Activated CD8-positive, alpha-beta T cell treated with anti-CD3 and anti-CD28 coated beads, Interleukin-2, amount 10 ng/mL, durations not matched to agents 7 days and 5 days (primary cell): ENCODE measurements around the gene MTCH1. TPM values are rescaled to one million over a fixed set of nuclear protein-coding genes. Genes with fewer than 3 reads are reported as not detected.
"Not testable (repeated sequence)": the region's sequence is repeated elsewhere in the genome, so short reads cannot be mapped to it uniquely, and the experiment has no call there.

ENCODE experiments used
- ATAC-seq: fragments of 150-1000 bp; cut with Tn5 transposase; one replicate; pipeline ENCODE4 v1.10.0; 2021; ENCODE audit warnings: moderate library complexity
- CTCF ChIA-PET: fragments of 350-600 bp; sonication (Branson Sonifier 250); formaldehyde crosslinking; loops from one replicate; lab custom pipeline; 2021; ENCODE audit warnings: antibody characterized with exemption; lab: Charles Lee
- POLR2A ChIA-PET: fragments of 350-600 bp; sonication (Branson Sonifier 250); formaldehyde crosslinking; loops from one replicate; lab custom pipeline; 2021; ENCODE audit warnings: antibody characterized with exemption; lab: Charles Lee
- DNase-seq: peaks from one replicate; pipeline ENCODE4 v3.0.0-alpha.2; 2020
- H3K27ac Mint-ChIP-seq: one replicate; pipeline ENCODE4 v1.8.0; 2021; ENCODE audit warnings: mild to moderate bottlenecking, mixed read lengths
- H3K27me3 Mint-ChIP-seq: one replicate; pipeline ENCODE4 v1.8.0; 2021; ENCODE audit warnings: low read depth, mixed read lengths
- H3K36me3 Mint-ChIP-seq: one replicate; pipeline ENCODE4 v1.8.0; 2021; ENCODE audit warnings: low read depth, mixed read lengths
- H3K4me1 Mint-ChIP-seq: one replicate; pipeline ENCODE4 v1.8.0; 2021; ENCODE audit warnings: low read depth, mixed read lengths
- H3K4me3 Mint-ChIP-seq: one replicate; pipeline ENCODE4 v1.8.0; 2021; ENCODE audit warnings: mild to moderate bottlenecking, mixed read lengths
- H3K9me3 Mint-ChIP-seq: one replicate; pipeline ENCODE4 v1.8.0; 2022; ENCODE audit warnings: mixed read lengths; ENCODE audit not compliant: insufficient read depth
- total RNA-seq, 2 experiments: library from RNA; stranded (reverse); gene quantifications; one replicate each; pipeline ENCODE4 v1.2.3, GENCODE V29; 2021

Gene MTCH1
- total RNA-seq, 2 experiments from 2014 or later = 117 to 122 TPM

DNA sequence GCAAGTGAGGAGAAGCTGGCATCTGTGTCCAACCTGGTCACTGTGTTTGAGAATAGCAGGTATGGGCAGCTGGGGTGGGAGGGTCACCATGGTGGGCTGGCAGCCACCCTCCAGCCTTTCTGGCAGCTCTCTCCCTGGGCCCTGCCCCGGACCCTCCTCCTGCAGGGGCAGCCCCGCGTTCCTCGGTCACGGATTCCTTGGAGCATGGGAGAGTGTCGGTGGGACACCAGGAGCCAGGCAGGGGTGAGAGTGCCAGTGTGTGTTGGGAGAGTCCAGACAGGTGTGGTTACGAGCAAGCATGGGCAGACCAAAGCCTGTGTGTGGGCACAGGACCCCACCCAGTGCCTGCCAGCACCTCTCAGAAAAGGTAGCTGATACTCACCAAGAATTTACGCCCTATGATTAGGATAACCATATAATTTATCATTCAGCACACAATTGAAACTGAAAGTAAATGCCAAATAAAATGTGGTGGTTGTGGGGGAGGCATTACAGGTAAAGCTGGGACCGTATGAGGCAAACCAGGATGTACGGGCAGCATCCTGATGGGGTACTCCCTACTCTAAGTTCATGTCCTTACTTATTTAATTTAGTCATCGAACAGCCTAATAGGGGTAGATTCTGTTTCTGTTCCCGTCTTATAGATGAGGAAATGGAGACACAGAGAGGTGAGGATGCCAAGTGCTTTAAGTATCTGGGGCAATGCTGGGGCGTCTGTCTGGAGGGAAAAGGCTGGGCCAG lies 20.0 kb upstream of the MTCH1 start:
- Mint-ChIP-seq H3K9me3 (no peaks in the 10 kb centered on the region), H3K4me3 (peak overlapping the region; percentile 56), H3K36me3 (peaks cover 4% of the 10 kb centered on the region), H3K27ac (peak overlapping the region; percentile 71), H3K4me1 (peaks cover 32% of the 10 kb centered on the region), H3K27me3 (peaks cover 3% of the 10 kb centered on the region)
- ATAC-seq = peak; percentile 57
- ChIA-PET POLR2A (interaction anchor here (0.6 to 2.4 kb wide), 3 partner anchors 12 to 20 kb away, joined by 3 to 11 read pairs (median 3); partner anchors contain the start of gene MTCH1), CTCF (interaction anchor here (1.0 to 3.5 kb wide), 9 partner anchors 12 to 241 kb away, joined by 3 to 63 read pairs (median 5); partner anchors contain the start of genes C6orf89, MTCH1 and PPIL1)
- no peak for DNase-seq

DNA sequence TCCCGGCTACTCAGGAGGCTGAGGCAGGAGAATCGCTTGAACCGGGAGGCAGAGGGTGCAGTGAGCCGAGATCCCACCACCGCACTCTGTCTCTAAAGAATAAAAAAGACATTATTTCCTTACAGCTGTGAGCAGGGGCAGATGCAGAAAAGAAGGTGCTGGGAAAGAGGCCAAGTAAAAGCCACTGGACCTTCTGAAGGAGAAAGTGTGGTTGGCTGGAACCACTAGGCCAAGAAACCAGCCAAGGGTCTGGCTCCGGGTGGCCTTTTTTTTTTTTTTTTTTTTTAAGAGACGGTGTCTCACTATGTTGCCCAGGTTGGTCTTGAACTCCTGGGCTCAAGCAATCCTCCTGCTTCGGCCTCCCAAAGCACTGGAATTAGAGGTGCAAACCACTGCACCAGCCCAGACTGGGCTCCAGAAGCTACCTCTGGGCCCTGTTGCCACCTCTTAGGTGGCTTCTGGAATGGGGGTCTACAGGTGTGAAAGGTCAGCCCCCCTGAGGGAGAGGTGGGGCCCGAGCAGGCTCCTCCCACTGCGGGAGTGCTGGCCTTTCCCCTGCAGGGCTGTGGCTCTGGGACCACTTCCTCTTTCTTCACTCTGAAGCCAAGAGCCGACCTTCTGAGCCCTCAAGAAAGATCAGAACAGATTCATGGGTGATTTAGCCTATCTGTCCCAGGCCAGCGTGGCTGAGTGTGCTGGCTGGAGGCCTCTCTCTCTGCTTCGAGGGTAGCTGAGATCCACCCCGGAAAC lies 19.2 kb upstream of the MTCH1 start, which contains the start of gene FGD2:
FGD2 (plus strand) TSS at position 595 of the 750 bp plus-strand sequence. CDS start 163 bp downstream, outside the sequence.
- DNase-seq (no peak), ATAC-seq (peak; percentile 31)
- peak within 1 kb of the TSS; percentile 56 for H3K4me3 Mint-ChIP-seq
- peaks cover 3% of the 10 kb centered on the region for H3K27me3 Mint-ChIP-seq
- POLR2A ChIA-PET = interaction anchor here (0.6 to 2.4 kb wide), 3 partner anchors 12 to 20 kb away, joined by 3 to 11 read pairs (median 3); partner anchors contain the start of gene MTCH1
- H3K4me1 Mint-ChIP-seq = peaks cover 32% of the 10 kb centered on the region
- peaks cover 4% of the 10 kb centered on the region for H3K36me3 Mint-ChIP-seq
- H3K27ac Mint-ChIP-seq = peak within 1 kb of the TSS; percentile 71
- no peaks in the 10 kb centered on the region for H3K9me3 Mint-ChIP-seq
- CTCF ChIA-PET = interaction anchor here (1.7 to 3.5 kb wide), 5 partner anchors 13 to 240 kb away, joined by 5 to 63 read pairs (median 10); partner anchors contain the start of genes C6orf89 and PPIL1

DNA sequence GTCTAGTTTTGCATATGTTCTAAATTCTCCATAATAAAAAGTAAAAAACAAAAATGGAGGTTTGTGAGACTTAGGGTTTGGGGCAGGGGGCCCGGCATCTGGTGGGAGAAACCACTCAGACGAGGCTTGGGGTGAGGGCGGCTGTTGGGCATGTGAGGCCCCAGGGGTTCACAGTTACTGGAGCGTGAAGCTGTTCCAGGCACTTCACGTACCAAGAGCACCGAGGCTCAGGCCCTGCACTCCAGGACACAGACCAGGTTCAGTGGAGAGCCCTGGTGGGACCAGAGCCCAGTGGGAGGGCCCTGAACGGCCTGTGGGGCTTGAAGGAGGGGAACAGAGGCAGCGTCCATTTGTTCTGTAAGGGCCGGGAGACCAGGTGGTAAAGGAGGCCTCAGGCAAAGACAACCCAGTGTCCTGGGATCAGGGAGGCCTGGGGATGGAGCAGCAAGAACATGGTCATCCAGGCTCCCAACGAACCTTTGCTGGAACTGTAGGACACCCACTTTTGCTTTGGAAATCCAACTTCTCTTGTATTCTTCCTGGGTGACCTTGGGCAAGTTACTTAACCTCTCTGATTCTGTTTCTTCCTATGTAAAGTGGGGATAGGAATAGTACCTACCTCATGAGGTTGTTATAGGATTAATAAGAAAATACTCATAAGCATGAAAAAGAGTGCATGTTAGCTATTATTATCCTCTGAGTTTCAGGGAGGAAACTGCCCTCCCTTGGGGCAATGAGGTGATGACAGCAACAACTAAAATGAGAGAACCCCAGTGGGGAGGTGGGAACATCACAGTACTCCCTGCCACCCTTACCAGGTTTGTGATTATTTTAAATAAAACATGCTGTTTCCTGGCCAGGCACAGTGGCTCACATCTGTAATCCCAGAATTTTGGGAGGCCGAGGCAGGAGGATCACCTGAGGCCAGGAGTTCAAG lies 18.3 kb upstream of the MTCH1 start:
- Mint-ChIP-seq H3K4me3 (peak overlapping the region; percentile 10), H3K27me3 (peaks cover 3% of the 10 kb centered on the region), H3K9me3 (no peaks in the 10 kb centered on the region), H3K27ac (peak overlapping the region; percentile 7), H3K4me1 (peaks cover 32% of the 10 kb centered on the region), H3K36me3 (peaks cover under 1% of the 10 kb centered on the region)
- ChIA-PET POLR2A (no interaction called here), CTCF (interaction anchor here (1.6 to 3.5 kb wide), 2 partner anchors 14 kb away, joined by 6 to 63 read pairs; no protein-coding TSS in a partner anchor)
- no peak for DNase-seq
- no peak for ATAC-seq

DNA sequence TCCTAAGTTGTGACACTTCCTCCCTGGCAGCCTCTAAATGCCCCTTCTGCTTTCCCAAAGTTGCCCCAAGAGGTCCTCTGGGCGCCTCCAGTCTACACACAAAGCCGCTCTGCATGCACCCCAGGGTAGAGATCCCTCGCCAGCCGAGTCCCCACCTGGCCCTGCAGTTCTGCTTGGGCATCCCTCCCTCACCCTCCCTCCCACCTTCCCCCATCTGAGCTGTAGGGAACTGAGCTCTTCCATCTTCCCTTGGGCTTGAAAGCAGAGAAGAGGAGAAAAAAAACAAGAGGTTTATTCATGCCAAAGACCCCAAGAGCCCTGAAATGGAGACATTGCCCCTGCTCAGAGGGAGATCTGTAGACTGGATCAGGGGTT lies 13.7 kb upstream of the MTCH1 start:
- ChIA-PET POLR2A (no interaction called here), CTCF (no interaction called here)
- peaks cover 14% of the 10 kb centered on the region for H3K27me3 Mint-ChIP-seq
- no peaks in the 10 kb centered on the region for H3K4me1 Mint-ChIP-seq
- no peaks in the 10 kb centered on the region for H3K9me3 Mint-ChIP-seq
- H3K36me3 Mint-ChIP-seq = no peaks in the 10 kb centered on the region
- H3K4me3 Mint-ChIP-seq = no peak overlapping the region
- ATAC-seq (no peak), DNase-seq (no peak)
- no peak overlapping the region for H3K27ac Mint-ChIP-seq

DNA sequence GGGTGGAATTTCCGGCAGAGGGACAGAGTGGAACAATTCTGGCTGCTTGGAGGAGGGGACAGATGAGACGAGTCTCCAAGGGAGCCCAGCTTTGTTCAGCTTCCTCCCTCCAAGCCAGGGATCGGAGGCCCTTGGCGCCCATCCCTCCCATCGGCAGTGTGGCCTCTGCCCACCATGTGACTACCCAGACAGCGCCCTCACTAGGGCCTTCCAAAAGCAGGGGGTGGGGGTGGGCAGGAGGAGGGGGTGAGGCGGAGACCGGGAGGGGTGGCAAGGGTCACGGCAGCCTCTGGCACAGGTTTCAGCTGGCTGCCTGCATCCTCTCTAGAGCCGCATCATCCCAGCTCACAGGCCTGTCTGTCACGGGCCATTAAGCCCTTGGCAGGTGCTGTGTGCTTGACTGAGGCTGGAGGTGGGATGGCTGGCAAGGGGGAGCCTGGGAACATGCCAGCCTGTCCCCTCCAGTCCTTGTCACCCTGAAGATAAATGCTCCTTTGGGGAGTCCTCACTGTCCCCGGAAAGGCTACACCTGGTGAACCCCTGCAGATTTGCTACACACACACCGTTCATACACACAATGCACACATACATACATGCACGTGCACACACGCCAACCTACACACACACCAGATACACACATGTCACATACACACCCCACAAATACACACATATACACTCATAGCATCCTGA lies 13.2 kb upstream of the MTCH1 start:
- ChIA-PET CTCF (no interaction called here), POLR2A (no interaction called here)
- Mint-ChIP-seq H3K9me3 (no peaks in the 10 kb centered on the region), H3K4me3 (no peak overlapping the region), H3K4me1 (no peaks in the 10 kb centered on the region), H3K36me3 (no peaks in the 10 kb centered on the region), H3K27me3 (peaks cover 14% of the 10 kb centered on the region), H3K27ac (no peak overlapping the region)
- DNase-seq (no peak), ATAC-seq (no peak)

DNA sequence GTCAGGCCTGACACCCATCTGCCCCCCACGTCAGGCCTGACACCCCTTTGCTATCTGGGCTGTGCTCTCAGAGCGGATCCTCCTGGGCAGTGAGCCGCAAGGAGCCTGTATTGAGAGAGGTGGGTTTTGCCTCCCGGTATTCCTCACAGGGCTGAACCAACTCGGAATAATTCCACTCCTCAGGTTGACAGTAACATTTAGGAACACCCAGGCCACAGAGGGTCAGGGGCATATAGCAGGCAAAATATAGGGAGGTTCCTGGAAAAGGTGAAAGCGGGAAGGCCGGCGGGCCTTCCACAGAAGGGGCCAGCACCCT lies 12.7 kb upstream of the MTCH1 start:
- peaks cover 17% of the 10 kb centered on the region for H3K27me3 Mint-ChIP-seq
- no peaks in the 10 kb centered on the region for H3K36me3 Mint-ChIP-seq
- ATAC-seq = no peak
- POLR2A ChIA-PET = no interaction called here
- no peak overlapping the region for H3K4me3 Mint-ChIP-seq
- no peaks in the 10 kb centered on the region for H3K9me3 Mint-ChIP-seq
- no peak for DNase-seq
- H3K4me1 Mint-ChIP-seq = no peaks in the 10 kb centered on the region
- H3K27ac Mint-ChIP-seq = no peak overlapping the region
- CTCF ChIA-PET = no interaction called here

DNA sequence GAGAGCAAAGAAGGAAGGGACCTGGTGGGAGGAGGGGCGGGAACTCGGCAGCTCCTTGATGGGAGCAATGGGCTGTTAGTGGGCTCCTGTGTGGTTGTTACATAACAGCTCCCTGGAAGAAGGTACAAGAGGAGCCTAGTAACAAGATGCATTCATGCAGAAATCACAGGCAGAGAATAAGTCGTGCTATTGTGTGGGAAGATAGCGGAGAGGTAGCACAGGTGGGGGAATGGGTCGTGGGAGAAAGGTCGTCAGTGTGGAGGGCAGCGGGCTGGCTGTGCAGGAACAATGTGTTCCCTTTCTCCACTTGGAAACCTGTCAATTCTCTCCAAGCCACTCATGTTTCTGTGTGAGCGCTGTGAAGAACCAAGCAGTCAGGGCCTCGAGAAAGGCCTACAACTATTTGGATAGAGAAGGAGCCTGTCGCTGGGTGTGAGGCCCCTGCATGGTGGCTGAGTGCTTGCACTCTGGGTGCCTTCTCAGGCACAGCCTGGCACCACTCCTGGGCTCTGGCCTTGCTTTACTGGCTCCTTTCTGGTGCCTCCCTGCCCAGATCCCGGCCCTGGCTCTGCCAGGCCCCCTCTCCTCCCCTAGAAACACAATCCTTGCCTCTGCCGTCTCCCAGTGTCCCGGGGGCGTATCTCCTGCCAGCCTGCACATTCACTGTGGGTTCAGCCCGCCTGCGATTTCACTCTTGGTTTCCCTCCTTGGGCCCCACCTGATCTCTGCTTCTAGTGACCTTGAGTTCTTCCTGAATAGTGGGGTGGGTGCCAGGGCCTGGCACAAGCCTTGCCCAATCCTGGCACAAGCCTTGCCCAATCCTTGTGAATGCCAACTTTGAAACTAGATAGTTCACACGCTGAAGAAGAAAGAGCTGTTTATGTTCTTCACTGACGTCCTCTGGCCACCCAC lies 12.1 kb upstream of the MTCH1 start:
- ChIA-PET CTCF (interaction anchor here (2.0 kb wide), 1 partner anchor 20 kb away, joined by 9 read pairs; no protein-coding TSS in a partner anchor), POLR2A (no interaction called here)
- no peaks in the 10 kb centered on the region for H3K9me3 Mint-ChIP-seq
- DNase-seq (no peak), ATAC-seq (no peak)
- no peak overlapping the region for H3K27ac Mint-ChIP-seq
- no peaks in the 10 kb centered on the region for H3K36me3 Mint-ChIP-seq
- H3K27me3 Mint-ChIP-seq = peaks cover 22% of the 10 kb centered on the region
- H3K4me3 Mint-ChIP-seq = no peak overlapping the region
- no peaks in the 10 kb centered on the region for H3K4me1 Mint-ChIP-seq

DNA sequence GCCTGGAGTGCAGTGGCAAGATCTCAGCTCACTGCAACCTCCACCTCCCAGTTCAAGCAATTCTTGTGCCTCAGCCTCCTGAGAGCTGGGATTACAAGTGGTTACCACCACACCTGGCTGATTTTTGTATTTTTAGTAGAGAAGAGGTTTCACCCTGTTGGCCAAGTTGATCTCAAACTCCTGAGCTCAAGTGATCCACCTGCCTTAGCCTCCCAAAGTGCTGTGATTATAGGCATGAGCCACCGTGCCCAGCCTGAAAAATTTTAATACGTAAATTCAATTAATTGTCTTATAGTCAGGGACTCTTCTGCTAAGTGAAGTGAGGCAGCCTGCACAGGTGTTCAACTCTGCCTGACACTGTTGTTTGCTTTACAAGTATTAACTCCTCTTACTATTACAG lies 4.4 kb upstream of the MTCH1 start:
- H3K9me3 Mint-ChIP-seq, H3K27ac Mint-ChIP-seq, ATAC-seq, H3K36me3 Mint-ChIP-seq, H3K4me3 Mint-ChIP-seq, POLR2A ChIA-PET, DNase-seq: not testable (repeated sequence)
- Mint-ChIP-seq H3K4me1 (peaks cover 11% of the 10 kb centered on the region), H3K27me3 (peaks cover 27% of the 10 kb centered on the region)
- CTCF ChIA-PET = interaction anchor here (1.2 to 2.8 kb wide), 2 partner anchors 28 to 105 kb away, joined by 3 to 9 read pairs; partner anchors contain the start of gene C6orf89

DNA sequence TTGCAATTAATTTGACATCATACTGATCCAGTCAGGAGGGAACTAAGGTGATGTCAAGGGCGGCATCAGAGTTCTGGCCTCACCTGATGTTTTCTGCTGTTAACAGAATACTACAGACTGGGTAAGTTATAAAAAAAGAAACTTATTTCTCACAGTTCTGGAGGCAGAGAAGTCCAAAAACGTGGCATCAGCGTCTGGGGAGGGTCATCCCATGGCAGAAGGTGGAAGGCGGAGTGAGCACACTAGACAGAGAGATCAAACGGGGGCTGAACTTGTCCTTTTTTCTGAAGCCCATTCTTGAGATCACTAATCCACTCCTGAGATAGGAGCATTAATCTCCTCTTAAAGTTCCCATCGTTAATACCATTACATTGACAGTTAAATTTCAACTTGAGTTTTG lies 3.3 kb upstream of the MTCH1 start:
- no peak overlapping the region for H3K27ac Mint-ChIP-seq
- POLR2A ChIA-PET = interaction anchor here (0.6 kb wide), 1 partner anchor 300 kb away, joined by 3 read pairs; no protein-coding TSS in a partner anchor
- H3K9me3 Mint-ChIP-seq = no peaks in the 10 kb centered on the region
- CTCF ChIA-PET = interaction anchor here (0.9 kb wide), 1 partner anchor 42 kb away, joined by 3 read pairs; no protein-coding TSS in a partner anchor
- H3K4me3 Mint-ChIP-seq = no peak overlapping the region
- H3K36me3 Mint-ChIP-seq = peaks cover 3% of the 10 kb centered on the region
- H3K4me1 Mint-ChIP-seq = peaks cover 11% of the 10 kb centered on the region
- ATAC-seq = no peak
- no peak for DNase-seq
- H3K27me3 Mint-ChIP-seq = peaks cover 22% of the 10 kb centered on the region

DNA sequence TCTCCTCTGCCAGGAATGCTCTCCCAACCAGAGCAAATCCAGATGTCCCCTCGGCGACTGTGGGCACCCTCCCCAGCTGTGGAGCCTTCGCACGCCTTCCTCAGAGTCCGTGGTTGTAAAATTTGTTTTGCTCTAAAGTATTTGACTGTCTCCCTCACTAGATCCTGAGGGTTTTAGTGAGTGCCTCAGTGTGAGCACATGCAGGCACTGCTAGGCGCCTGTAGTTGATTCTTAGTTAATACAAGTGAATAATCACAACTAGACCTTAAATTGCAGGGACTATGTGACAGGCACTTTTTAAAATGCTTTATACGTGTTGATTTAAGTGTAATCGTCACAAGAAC lies 680 bp upstream of the MTCH1 start:
- ChIA-PET POLR2A (interaction anchor here (0.6 to 1.8 kb wide), 20 partner anchors 9 to 513 kb away, joined by 3 to 13 read pairs (median 6); partner anchors contain the start of genes C6orf89, CCDC167, CDKN1A and FGD2), CTCF (interaction anchor here (0.9 to 4.9 kb wide), 7 partner anchors 30 to 222 kb away, joined by 3 to 42 read pairs (median 4); partner anchors contain the start of gene C6orf89)
- Mint-ChIP-seq H3K27me3 (peaks cover 12% of the 10 kb centered on the region), H3K27ac (peak overlapping the region; percentile 96), H3K36me3 (peaks cover 8% of the 10 kb centered on the region), H3K4me3 (peak overlapping the region; percentile 98), H3K4me1 (peaks cover 19% of the 10 kb centered on the region), H3K9me3 (no peaks in the 10 kb centered on the region)
- ATAC-seq = peak; percentile 11
- peak; percentile 32 for DNase-seq
